HepG2 (cell line): Measurements from ENCODE around the gene ABL2. TPM values are rescaled to one million over a fixed set of nuclear protein-coding genes. Genes with fewer than 3 reads are reported as not detected.

Experiments used
- CEBPB ChIP-seq: IDR thresholded peaks from 2 replicates; pipeline ENCODE4 v1.6.1; 2011; ENCODE audit warnings: low read depth, low read length, improper control_type of control experiment, borderline replicate concordance
- CREM ChIP-seq, 2 experiments: sonication (generic) in 1 of 2; formaldehyde crosslinking in 1 of 2; IDR thresholded peaks; 2 replicates each; pipeline versions ENCODE4 v1.4.0 to v1.6.1; 2016 to 2020; ENCODE audit warnings: antibody characterized with exemption in 1 of 2, mild to moderate bottlenecking in 1 of 2, missing genetic modification reagents in 1 of 2
- MAX ChIP-seq: IDR thresholded peaks from 2 replicates; pipeline ENCODE4 v1.6.1; 2012; ENCODE audit warnings: inconsistent platforms
- NFKB2 ChIP-seq: sonication (generic); formaldehyde crosslinking; IDR thresholded peaks from 2 replicates; pipeline ENCODE4 v1.4.0; 2020; ENCODE audit warnings: missing genetic modification reagents, borderline replicate concordance
- RAD21 ChIP-seq: fragments of 450-650 bp; formaldehyde crosslinking; IDR thresholded peaks from 2 replicates; pipeline ENCODE4 v1.5.0; 2020; ENCODE audit warnings: mild to moderate bottlenecking
- SAP130 ChIP-seq: IDR thresholded peaks from 2 replicates; pipeline ENCODE4 v1.6.1; 2016; ENCODE audit warnings: low read depth
- SOX6 ChIP-seq, 2 experiments: fragments of 450-650 bp in 1 of 2; sonication (generic) in 1 of 2; formaldehyde crosslinking in 1 of 2; IDR thresholded peaks; 2 replicates each; pipeline versions ENCODE4 v1.4.0 to v1.6.1; 2017 to 2020; ENCODE audit warnings: antibody characterized with exemption in 1 of 2, mild to moderate bottlenecking in 1 of 2, missing genetic modification reagents in 1 of 2
- TCF7L2 ChIP-seq: IDR thresholded peaks from 2 replicates; pipeline ENCODE4 v1.6.1; 2011; ENCODE audit warnings: mild to moderate bottlenecking, low read depth, low read length, moderate library complexity
- TFDP1 ChIP-seq: IDR thresholded peaks from 2 replicates; pipeline ENCODE4 v1.6.1; 2016; ENCODE audit warnings: missing compliant biosample characterization, missing genetic modification reagents, borderline replicate concordance
- ZFX ChIP-seq: sonication (generic); formaldehyde crosslinking; IDR thresholded peaks from 2 replicates; pipeline ENCODE4 v1.4.0; 2020; ENCODE audit warnings: mild to moderate bottlenecking, low read depth, missing genetic modification reagents, moderate library complexity
- ZMYM2 ChIP-seq: sonication (generic); formaldehyde crosslinking; IDR thresholded peaks from 2 replicates; pipeline ENCODE4 v1.8.0; 2022; ENCODE audit warnings: mild to moderate bottlenecking, missing genetic modification reagents
- ZNF101 ChIP-seq: sonication (generic); formaldehyde crosslinking; IDR thresholded peaks from 2 replicates; pipeline ENCODE4 v1.4.0; 2020; ENCODE audit warnings: mild to moderate bottlenecking, low read depth, missing genetic modification reagents, borderline replicate concordance
- ZNF589 ChIP-seq: sonication (generic); formaldehyde crosslinking; conservative IDR thresholded peaks from 2 replicates; pipeline ENCODE4 v1.8.0; 2022; ENCODE audit warnings: mild to moderate bottlenecking, moderate library complexity, missing genetic modification reagents
- ZNF619 ChIP-seq: sonication (generic); formaldehyde crosslinking; IDR thresholded peaks from 2 replicates; pipeline ENCODE4 v1.4.0; 2020; ENCODE audit warnings: mild to moderate bottlenecking, missing genetic modification reagents
- ZNF713 ChIP-seq: sonication (generic); formaldehyde crosslinking; IDR thresholded peaks from 2 replicates; pipeline ENCODE4 v1.4.0; 2020; ENCODE audit warnings: mild to moderate bottlenecking, missing genetic modification reagents
- ZNF775 ChIP-seq: sonication (generic); formaldehyde crosslinking; IDR thresholded peaks from 2 replicates; pipeline ENCODE4 v1.4.0; 2020; ENCODE audit warnings: missing genetic modification reagents, mild to moderate bottlenecking, moderate library complexity, borderline replicate concordance
- ZNF776 ChIP-seq: sonication (generic); formaldehyde crosslinking; IDR thresholded peaks from 2 replicates; pipeline ENCODE4 v1.4.0; 2020; ENCODE audit warnings: mild to moderate bottlenecking, missing genetic modification reagents
- ZNF777 ChIP-seq: sonication (generic); formaldehyde crosslinking; IDR thresholded peaks from 2 replicates; pipeline ENCODE4 v1.4.0; 2020; ENCODE audit warnings: missing genetic modification reagents
- polyA plus RNA-seq, 8 experiments: library from polyadenylated mRNA; depleted of rRNA in 3 of 8; stranded (reverse) in 7 of 8; unstranded in 1 of 8; fragments of >200 nt; fragmentation: Illumina TruSeq in 4 of 8; extraction: Trizol in 4 of 8; gene quantifications; 2 replicates each; pipeline versions ENCODE4 v1.2.1 to v1.2.3, GENCODE V29; 2011 to 2016; ENCODE audit warnings: low read depth in 4 of 8, missing spikeins in 1 of 8, mixed read lengths in 1 of 8; ENCODE audit not compliant: insufficient read depth in 1 of 8
- total RNA-seq, 5 experiments: library from RNA; depleted of rRNA; stranded (reverse); fragments of >200 nt; fragmentation: Illumina TruSeq; extraction: Trizol; gene quantifications; 2 replicates each; pipeline ENCODE4 v1.2.3, GENCODE V29; 2016; ENCODE audit warnings: low read depth in 1 of 5
- TF ChIP-seq, protein P1 (sequence below): sonication (generic); formaldehyde crosslinking; IDR thresholded peaks from 2 replicates; pipeline ENCODE4 v1.8.1; 2023; ENCODE audit warnings: mild to moderate bottlenecking, missing genetic modification reagents
- TF ChIP-seq, protein P2 (sequence below): IDR thresholded peaks from 2 replicates; pipeline ENCODE4 v1.4.0; 2020; ENCODE audit warnings: mild to moderate bottlenecking, missing genetic modification reagents

The ABL2 gene
- total and polyA plus RNA-seq, 2 of the 13 experiments (the other 11 are each of a cell fraction or from before 2014, with no cell fraction given) = 5.8 to 6.0 TPM

GRCh38 chr1:179229214-179230140, at the start of gene ABL2 (continued):
- TF ChIP-seq NFKB2 (peak; percentile 81; the same call in 1 of the 2 replicates), ZFX (CRISPR knock-in tag) (peak; percentile 75), ZNF619 (no peak), CREM (IDR thresholded peaks at IDR 0.05) (no peak), CREM (CRISPR knock-in tag; IDR thresholded peaks at IDR 0.05) (no peak), SAP130 (peak; percentile 61), SOX6 (IDR thresholded peaks at IDR 0.05) (no peak), SOX6 (CRISPR knock-in tag; IDR thresholded peaks at IDR 0.05) (0 out of 2 replicates have a peak, but pooled peaks have one; percentile 5), MAX (peak; percentile 66), ZNF713 (CRISPR knock-in tag) (no peak), RAD21 (CRISPR knock-in tag) (0 out of 2 replicates have a peak, but pooled peaks have one; percentile 16), ZNF775 (CRISPR knock-in tag) (no peak), CEBPB (no peak), ZNF777 (CRISPR knock-in tag) (peak; percentile 53; the same call in 1 of the 2 replicates), TFDP1 (CRISPR knock-in tag) (peak; percentile 28; the same call in 1 of the 2 replicates), ZNF101 (CRISPR knock-in tag) (no peak), TCF7L2 (no peak), ZNF589 (no peak), ZNF776 (CRISPR knock-in tag) (peak; percentile 32; the same call in 1 of the 2 replicates), ZMYM2 (CRISPR knock-in tag) (no peak)
- TF ChIP-seq, protein P1, sequence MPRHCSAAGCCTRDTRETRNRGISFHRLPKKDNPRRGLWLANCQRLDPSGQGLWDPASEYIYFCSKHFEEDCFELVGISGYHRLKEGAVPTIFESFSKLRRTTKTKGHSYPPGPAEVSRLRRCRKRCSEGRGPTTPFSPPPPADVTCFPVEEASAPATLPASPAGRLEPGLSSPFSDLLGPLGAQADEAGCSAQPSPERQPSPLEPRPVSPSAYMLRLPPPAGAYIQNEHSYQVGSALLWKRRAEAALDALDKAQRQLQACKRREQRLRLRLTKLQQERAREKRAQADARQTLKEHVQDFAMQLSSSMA = no peak
- TF ChIP-seq, protein P2, sequence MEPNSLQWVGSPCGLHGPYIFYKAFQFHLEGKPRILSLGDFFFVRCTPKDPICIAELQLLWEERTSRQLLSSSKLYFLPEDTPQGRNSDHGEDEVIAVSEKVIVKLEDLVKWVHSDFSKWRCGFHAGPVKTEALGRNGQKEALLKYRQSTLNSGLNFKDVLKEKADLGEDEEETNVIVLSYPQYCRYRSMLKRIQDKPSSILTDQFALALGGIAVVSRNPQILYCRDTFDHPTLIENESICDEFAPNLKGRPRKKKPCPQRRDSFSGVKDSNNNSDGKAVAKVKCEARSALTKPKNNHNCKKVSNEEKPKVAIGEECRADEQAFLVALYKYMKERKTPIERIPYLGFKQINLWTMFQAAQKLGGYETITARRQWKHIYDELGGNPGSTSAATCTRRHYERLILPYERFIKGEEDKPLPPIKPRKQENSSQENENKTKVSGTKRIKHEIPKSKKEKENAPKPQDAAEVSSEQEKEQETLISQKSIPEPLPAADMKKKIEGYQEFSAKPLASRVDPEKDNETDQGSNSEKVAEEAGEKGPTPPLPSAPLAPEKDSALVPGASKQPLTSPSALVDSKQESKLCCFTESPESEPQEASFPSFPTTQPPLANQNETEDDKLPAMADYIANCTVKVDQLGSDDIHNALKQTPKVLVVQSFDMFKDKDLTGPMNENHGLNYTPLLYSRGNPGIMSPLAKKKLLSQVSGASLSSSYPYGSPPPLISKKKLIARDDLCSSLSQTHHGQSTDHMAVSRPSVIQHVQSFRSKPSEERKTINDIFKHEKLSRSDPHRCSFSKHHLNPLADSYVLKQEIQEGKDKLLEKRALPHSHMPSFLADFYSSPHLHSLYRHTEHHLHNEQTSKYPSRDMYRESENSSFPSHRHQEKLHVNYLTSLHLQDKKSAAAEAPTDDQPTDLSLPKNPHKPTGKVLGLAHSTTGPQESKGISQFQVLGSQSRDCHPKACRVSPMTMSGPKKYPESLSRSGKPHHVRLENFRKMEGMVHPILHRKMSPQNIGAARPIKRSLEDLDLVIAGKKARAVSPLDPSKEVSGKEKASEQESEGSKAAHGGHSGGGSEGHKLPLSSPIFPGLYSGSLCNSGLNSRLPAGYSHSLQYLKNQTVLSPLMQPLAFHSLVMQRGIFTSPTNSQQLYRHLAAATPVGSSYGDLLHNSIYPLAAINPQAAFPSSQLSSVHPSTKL = 0 out of 2 replicates have a peak, but pooled peaks have one; percentile 18
